ENCODE measurements around the gene IFIT3.
"Not testable (repeated sequence)": the region's sequence is repeated elsewhere in the genome, so short reads cannot be mapped to it uniquely, and the experiment has no call there.

Gene IFIT3, protein sequence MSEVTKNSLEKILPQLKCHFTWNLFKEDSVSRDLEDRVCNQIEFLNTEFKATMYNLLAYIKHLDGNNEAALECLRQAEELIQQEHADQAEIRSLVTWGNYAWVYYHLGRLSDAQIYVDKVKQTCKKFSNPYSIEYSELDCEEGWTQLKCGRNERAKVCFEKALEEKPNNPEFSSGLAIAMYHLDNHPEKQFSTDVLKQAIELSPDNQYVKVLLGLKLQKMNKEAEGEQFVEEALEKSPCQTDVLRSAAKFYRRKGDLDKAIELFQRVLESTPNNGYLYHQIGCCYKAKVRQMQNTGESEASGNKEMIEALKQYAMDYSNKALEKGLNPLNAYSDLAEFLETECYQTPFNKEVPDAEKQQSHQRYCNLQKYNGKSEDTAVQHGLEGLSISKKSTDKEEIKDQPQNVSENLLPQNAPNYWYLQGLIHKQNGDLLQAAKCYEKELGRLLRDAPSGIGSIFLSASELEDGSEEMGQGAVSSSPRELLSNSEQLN

DNA sequence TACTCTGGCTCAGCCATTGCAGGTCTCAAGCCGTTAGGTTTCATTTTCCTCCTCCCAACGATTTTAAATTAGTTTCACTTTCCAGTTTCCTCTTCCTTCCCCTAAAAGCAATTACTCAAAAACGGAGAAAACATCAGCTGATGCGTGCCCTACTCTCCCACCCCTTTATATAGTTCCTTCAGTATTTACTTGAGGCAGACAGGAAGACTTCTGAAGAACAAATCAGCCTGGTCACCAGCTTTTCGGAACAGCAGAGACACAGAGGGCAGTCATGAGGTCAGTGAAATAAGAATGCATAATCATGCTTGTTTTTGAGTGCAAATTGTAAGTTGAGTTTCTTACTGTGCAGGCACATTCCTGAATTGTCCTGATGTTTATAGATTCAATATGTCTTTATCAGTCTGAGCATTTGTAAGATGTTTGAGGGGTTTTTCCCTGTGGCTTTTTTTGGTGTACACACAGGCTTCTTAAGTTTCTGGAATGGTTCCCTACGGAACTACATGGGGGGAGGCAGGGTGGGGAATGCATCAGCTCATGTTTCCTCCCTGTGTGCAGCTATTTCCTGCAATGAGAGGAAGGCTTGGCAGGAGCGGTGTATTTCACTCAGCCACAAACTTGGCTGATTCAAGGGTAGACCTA is at the start of gene IFIT3:
Gene IFIT3 (plus strand): TSS at position 195 of the 639 bp plus-strand sequence. CDS start 77 bp downstream, at position 272.
- DNase-seq, result no peak

DNA sequence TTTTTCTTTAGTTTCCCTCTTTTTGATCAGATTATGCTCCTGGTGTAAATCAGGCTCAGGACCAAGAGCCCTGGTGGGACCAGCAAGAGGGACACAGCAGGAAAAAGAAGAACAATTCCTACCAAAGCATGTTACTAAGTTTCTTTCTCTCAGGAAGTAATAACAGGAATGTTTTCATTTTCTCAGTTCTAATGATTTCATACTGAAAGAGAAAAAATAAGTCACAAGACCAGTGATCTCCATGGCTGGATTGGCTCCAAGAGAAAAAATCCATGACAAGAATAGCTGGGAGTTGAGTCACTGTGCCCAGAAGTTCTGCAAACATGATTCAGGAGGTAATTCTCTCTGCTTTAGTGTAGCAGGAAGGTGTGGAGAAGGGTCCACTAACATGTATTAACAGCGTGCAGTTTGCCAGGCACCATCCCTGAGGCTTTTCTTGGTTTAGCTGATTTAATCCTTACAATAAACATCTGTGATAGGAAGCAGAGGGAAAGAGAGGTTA is 49.7 kb upstream of the IFIT3 start:
- no peak for DNase-seq

DNA sequence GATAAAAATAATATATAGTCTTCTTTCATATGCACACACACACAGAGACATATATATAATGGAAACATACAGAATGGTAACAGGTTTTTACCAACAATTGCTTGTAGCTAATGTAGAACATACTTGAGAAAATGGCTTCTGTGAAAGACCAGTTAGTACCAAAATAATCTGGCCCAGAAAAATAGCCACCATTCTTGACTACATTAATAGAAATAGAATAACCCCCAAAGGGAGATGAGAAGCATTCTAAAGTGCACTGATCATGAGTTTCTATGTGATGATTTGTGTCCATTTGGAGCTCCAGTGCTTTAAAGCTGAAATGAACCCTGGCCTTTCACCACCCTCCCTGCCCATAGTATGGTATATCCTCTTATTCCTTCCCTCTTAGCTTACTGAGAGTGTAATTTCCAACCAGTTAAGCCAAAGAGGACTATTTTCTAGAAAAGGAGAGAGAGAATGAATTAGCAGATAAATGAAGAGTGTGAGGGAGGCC is 48.9 kb upstream of the IFIT3 start:
- no peak for DNase-seq

DNA sequence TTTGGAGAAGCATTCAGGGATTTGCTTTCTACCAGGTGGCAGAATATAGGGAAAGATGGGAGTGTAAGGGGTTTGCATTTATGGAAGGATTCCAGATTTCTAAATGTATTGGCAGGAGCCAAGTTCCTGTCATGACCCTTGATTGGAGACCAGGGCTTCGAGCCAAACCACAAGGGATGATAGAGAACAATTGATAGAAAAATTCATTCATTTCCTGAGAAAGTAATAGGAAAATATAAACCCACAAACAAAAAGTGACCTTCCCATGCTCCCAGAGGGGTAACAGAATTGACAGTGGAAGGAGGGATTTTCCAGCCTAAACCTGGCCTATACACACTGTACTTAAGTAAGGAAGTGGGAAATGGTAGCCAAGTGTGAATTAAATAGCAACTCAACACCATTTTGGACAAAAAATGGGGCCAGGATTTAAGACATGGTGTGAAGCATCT is 48.4 kb upstream of the IFIT3 start:
- DNase-seq, result no peak

DNA sequence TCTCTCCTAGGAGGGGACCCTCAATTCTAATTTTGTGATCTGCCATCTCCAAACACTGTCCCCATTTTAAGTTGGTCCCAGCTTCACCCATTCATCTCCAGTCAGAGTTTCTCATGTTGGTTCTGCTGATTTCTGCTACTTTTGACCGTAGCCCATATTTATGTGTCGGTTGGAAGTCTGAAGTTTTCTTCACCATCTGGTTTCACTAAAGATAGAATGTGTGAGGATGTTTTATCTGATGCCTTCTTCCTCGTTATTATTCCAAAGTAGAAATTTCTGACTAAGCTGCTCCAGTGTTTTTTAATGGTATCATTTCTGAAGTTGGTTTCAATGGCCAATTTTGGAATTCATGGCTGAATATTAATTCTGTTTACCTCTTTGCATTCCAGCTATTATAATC is 47.3 kb upstream of the IFIT3 start:
- no peak for DNase-seq

GRCh38 chr10:89281606-89282395 is 46.0 kb upstream of the IFIT3 start:
- no peak for DNase-seq

- no peak for DNase-seq
Measured at GRCh38 chr10:89283025-89283935, 44.5 kb upstream of the IFIT3 start.

DNA sequence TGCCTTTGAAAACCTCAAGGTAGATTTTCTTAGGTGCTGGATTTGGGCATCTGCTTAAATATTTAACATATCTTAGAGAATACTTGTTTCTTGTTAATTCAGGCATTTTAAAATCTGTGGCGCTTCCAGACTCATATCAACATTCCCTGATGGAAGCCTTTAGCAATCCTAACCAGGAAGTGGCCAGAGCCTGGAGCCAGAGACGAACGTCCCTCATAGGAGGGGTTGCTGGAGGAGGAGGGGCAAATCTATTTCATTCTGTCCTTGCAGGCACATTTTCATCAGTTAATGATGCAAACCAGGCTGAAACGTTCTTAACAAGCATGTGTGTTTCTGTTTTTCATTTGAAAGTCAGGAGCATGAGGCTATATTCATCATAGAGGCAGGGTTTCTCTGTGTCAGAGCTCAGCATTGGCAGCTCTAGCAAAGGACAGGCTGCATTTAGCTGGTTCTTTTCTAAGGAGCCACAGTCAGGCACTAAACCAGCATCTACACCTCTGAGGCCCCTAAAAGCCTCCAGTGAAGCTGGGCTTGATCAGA is 43.8 kb upstream of the IFIT3 start:
- DNase-seq, result no peak

GRCh38 chr10:89284711-89285110 is 43.1 kb upstream of the IFIT3 start:
- not testable (repeated sequence) for DNase-seq

DNA sequence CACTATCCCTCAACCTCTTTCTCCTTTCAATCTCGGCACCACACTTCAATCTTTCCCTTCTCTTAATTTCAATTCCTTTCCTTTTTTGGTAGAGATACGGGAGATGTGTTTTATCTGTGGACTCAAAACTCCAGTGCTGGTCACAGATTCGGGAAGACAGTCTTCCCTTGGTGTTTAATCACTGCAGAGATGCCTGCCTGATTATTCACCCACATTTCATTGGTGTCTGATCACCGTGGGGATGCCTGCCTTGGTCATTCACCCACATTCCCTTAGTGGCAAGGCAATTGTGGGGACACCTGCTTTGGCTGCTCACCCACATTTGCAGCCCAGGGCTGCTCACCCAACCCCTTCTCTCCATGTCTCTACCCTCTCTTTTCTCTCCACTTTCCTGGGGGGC is 42.5 kb upstream of the IFIT3 start:
- not testable (repeated sequence) for DNase-seq

- no peak for DNase-seq
Measured at GRCh38 chr10:89294721-89295239, 33.0 kb upstream of the IFIT3 start.

DNA sequence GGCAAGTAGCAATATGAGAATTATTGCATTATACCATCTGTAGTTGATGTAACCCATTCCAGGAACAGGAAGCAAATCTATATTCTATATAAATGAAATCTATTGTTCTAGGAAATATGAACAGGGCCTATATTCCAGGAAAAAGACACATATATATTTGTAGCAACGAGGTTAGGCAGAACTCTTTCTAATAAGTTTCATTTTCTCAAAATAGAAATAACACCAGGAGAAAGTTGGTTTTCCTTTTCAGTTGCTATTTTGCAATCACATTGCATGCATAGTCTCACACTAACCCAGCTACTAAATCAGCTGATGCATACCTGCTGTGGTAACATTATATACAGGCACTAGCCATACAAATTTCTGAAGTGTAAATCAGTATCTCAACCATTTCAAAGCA is 32.2 kb upstream of the IFIT3 start:
- no peak for DNase-seq

DNA sequence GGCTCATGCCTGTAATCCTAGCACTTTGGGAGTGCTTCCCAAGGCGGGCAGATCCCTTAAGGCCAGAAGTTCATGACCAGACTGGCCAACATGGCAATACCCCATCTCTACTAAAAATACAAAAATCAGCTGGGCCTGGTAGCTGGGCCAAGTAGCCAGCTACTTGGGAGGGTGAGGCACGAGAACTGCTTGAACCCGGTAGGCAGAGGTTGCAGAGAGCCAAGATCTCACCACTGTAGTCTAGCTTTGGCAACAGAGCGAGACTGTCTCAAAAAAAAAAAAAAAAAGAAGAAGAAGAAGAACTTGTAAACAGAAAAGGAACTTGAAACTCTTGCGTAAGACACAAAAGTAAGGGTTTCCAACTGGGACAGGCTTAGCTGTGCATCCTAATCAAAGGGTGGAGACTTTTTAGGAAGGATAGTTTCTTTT is 31.6 kb upstream of the IFIT3 start:
- no peak for DNase-seq

DNA sequence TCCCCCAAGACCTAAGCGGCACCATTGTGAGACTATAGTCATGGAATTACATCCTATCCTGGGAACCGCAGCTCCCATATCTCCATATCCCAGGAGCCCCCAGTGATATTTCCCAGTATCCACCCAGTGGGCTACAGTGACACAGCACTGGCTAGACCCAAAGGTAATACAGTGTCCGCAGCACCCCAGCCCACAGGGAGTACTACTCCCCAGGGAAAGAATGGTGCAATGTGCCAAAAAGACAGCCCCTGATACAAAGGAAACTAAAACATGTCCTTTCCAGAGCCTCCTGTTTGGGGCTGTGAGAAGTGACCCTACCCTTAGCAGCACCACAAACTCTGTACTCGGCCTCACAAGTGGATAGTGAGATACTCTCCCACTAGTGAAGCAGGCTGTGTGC is 30.4 kb upstream of the IFIT3 start:
- DNase-seq, result no peak

- DNase-seq, result no peak
Measured at GRCh38 chr10:89297791-89298190, 30.0 kb upstream of the IFIT3 start.

GRCh38 chr10:89299031-89299430 is 28.8 kb upstream of the IFIT3 start:
- no peak for DNase-seq

GRCh38 chr10:89301232-89301631 is 26.6 kb upstream of the IFIT3 start:
- DNase-seq, result no peak

DNA sequence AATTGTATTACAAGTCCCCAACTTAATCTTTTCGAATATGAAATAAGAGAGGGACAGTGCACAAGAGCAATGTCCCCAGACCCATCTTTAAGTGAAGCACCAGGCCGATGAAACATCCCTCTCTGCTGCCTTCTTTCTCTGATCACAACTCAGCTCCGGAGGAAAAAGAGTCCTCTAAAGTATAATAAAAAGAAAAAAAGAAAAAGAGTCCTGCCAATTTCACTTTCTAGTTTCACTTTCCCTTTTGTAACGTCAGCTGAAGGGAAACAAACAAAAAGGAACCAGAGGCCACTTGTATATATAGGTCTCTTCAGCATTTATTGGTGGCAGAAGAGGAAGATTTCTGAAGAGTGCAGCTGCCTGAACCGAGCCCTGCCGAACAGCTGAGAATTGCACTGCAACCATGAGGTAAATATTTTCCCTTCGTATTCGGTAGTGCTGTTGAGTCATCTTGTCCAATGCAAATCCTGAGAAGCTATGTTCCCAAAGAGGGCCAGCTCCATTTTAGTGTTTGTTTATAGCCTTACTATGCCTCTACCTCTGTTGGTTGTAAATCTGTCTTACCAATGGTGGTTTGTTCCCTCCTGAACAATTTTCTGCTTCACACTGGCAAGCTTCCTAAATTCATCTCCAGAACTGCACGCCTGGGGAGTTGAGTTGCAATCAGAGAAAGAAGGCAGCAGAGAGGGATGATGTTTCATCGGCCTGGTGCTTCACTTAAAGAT is 25.9 kb upstream of the IFIT3 start, which contains the start of gene IFIT2:
Gene IFIT2 (plus strand): TSS at position 326 of the 725 bp plus-strand sequence. CDS start 78 bp downstream, at position 404.
- DNase-seq, result no peak

GRCh38 chr10:89302625-89303024 is 25.2 kb upstream of the IFIT3 start:
- no peak for DNase-seq

GRCh38 chr10:89303161-89303560 is 24.6 kb upstream of the IFIT3 start:
- DNase-seq, result no peak
